Measurements from ENCODE around the gene CCAR1.
"Not testable (repeated sequence)": the region's sequence is repeated elsewhere in the genome, so short reads cannot be mapped to it uniquely, and the experiment has no call there.

CCAR1 gene, protein sequence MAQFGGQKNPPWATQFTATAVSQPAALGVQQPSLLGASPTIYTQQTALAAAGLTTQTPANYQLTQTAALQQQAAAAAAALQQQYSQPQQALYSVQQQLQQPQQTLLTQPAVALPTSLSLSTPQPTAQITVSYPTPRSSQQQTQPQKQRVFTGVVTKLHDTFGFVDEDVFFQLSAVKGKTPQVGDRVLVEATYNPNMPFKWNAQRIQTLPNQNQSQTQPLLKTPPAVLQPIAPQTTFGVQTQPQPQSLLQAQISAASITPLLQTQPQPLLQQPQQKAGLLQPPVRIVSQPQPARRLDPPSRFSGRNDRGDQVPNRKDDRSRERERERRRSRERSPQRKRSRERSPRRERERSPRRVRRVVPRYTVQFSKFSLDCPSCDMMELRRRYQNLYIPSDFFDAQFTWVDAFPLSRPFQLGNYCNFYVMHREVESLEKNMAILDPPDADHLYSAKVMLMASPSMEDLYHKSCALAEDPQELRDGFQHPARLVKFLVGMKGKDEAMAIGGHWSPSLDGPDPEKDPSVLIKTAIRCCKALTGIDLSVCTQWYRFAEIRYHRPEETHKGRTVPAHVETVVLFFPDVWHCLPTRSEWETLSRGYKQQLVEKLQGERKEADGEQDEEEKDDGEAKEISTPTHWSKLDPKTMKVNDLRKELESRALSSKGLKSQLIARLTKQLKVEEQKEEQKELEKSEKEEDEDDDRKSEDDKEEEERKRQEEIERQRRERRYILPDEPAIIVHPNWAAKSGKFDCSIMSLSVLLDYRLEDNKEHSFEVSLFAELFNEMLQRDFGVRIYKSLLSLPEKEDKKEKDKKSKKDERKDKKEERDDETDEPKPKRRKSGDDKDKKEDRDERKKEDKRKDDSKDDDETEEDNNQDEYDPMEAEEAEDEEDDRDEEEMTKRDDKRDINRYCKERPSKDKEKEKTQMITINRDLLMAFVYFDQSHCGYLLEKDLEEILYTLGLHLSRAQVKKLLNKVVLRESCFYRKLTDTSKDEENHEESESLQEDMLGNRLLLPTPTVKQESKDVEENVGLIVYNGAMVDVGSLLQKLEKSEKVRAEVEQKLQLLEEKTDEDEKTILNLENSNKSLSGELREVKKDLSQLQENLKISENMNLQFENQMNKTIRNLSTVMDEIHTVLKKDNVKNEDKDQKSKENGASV

DNA sequence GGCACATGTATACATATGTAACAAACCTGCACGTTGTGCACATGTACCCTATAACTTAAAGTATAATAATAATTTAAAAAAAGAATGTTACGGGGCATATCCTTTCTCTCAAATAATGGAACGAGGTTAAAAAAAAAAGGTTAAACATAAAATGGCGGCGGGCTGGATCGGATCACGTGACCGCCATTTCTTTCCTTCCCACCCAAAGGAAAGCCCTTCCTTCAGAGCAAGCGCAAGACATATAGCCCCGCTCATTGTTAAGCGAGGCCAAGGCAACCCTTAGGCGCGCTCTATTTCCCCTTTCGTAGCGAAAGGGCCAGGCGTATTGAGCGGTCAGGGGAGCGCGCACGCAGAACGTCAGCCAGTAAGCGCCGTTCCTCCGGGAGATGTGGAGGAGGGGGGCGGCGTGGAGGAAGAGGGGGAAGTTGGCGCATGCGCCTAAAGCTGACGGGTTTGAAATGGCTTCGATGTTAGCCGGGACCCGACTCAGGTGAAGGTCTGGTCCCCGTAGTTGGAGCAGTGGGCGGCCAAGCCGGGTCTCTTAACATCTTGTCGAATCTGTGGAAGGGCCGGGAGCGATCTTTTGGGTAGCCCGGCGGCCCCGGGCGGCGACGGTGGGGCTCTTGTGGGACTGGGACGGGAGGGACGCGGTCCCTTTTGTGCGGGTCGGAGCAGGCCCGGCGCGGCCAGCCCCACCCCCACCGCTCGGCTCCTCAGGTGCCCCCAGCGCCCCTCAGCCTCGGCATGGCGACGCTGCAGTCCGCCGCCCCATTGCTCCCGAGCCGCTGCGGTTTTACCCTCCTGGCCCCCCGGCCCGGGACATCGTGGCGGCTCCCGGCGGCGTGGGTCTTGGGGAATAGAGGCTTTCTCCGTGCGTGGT, at the start of gene CCAR1:
Gene CCAR1, plus strand, starts transcription at position 447 of the 880 bp plus-strand sequence. CDS start 1,266 bp downstream, outside the sequence.
- peak; percentile 99 for DNase-seq (ENCODE audit: low spot score)

DNA sequence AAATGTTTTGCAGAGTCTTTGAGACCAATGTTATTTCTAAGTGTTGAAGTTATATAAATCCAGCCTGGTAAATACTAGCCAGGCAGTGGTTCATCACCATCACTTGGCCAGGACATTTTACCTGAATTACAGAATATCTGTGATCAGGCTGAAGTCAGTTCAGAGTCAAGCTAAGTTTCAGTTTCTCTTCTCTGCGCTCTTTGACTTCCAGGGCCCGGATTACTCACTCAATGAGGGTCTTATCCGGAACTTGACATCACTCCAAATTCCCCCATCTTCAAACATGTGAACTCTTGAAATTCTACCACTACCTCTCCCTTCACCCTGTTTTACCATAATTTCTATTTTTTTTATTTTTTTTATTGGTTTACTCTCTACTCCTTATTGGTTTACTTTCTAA, 36.6 kb upstream of the CCAR1 start:
- no peak for DNase-seq (ENCODE audit: low spot score)

DNA sequence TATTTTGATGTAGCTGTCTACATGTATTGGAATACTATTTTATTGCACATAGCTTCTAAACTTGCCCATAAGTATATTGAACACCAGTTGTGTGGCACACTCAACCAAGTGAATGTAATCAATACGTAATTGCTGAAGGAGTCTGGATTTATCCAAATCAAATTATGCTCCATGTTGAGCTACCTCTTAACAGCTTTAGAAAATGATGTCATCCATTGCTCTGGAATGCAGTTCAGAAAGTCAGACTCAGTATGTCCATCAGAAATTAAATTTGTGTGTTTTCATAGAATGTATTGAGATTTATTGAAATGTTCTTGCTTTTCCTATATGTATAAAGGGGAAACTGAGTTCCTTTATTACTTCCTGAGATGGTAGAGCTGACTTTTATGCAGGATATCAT, 25.0 kb upstream of the CCAR1 start:
- DNase-seq (ENCODE audit: low spot score), result no peak

DNA sequence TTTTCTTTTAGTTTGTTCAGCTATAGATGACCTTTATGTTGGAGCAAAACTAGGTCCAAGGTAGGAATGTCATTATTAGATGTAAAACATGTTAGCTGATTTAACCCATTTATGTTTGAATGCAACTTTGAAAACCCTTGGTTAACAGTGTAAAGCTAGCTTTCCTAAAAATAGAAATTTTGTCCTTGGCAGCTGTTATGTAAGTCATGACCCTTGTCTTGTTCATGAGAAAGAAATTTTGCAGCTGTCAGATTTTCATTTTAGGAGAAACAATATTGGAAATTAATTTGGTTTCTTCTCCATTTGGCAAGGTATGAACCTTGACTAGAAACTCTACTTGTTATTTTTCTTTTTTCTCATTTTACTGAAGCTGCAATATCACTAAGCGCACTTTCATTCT, 23.9 kb upstream of the CCAR1 start:
- DNase-seq (ENCODE audit: low spot score), result no peak

DNA sequence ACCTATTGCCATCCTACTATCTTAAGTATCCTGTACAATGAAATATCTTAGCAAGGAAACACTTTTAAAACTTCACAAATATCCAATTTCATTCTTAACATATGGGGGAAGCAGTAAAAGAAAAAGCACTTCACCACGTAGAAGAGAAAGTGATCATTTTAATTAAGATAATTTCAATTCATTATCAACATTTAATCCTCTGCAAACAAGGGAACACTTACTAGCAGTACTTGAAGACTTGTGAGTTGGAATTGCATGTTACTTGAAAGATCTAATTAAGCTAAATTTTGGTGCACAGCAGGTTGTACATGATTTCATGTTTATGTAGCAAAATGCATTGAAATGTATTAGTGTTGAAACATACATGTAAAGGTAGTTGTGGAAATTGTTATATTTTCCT, 20.8 kb upstream of the CCAR1 start:
- no peak for DNase-seq (ENCODE audit: low spot score)

DNA sequence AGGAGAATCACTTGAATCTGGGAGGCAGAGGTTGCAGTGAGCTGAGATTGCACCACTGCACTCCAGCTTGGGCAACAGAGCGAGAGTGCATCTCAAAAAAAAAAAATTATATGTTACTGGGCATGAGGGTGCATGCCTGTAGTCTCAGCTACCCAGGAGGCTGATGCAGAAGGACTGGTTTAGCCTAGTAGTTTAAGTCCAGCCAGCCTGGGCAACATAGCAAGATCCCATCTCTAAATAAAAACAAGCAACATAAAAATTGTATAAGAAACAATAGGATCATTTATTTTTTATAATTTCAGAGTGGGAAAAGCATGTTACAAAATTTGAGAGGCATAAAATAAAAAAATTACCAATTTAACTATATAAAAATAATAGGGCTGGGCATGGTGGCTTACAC, 15.5 kb upstream of the CCAR1 start:
- no peak for DNase-seq (ENCODE audit: low spot score)

DNA sequence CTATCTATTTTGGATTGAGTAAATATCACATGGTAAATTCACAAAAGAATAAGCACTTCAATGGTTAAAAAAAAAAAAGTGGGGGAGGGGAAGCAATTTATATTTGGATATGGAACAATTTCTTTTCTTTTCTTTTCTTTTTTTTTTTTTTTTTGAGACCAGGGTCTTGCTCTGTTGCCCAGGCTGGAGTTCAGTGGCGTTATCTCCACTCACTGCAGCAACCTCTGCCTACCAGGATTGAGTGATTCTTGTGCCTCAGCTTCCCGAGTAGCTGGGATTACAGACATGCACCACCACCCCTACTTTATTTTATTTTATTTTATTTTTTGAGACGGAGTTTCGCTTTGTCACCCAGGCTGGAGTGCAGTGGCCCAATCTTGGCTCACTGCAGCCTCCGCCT, 12.1 kb upstream of the CCAR1 start:
- DNase-seq (ENCODE audit: low spot score), result not testable (repeated sequence)

DNA sequence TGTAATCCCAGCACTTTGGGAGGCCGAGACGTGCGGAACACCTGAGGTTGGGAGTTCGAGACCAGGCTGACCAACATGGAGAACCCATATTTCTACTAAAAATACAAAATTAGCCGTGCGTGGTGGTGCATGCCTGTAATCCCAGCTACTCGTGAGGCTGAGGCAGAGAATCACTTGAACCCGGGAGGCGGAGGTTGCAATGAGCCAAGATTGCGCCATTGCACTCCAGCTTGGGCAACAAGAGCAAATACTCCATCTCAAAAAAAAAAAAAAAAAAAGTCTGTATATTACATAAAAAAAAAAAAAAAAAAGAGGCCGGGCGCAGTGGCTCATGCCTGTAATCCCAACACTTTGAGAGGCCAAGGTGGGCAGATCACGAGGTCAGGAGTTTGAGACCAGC, 8.0 kb upstream of the CCAR1 start:
- not testable (repeated sequence) for DNase-seq (ENCODE audit: low spot score)

DNA sequence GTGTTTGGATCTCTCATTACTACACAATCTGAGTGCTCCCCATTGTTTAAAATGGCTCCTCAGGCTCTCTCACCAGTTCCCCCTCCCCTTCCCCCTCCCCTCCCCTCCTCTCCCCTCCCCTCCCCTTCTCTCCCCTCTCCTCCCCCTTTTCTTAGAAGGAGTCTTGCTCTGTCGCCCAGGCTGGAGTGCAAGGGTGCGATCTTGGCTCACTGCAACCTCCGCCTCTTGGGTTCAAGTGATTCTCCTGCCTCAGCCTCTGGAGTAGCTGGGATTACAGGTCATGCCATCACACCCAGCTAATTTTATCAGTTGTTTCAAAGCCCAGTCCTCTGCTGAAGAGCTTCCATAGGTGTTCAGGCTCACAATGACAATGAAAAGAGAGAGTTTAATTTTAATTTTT, 3.6 kb upstream of the CCAR1 start:
- no peak for DNase-seq (ENCODE audit: low spot score)

DNA sequence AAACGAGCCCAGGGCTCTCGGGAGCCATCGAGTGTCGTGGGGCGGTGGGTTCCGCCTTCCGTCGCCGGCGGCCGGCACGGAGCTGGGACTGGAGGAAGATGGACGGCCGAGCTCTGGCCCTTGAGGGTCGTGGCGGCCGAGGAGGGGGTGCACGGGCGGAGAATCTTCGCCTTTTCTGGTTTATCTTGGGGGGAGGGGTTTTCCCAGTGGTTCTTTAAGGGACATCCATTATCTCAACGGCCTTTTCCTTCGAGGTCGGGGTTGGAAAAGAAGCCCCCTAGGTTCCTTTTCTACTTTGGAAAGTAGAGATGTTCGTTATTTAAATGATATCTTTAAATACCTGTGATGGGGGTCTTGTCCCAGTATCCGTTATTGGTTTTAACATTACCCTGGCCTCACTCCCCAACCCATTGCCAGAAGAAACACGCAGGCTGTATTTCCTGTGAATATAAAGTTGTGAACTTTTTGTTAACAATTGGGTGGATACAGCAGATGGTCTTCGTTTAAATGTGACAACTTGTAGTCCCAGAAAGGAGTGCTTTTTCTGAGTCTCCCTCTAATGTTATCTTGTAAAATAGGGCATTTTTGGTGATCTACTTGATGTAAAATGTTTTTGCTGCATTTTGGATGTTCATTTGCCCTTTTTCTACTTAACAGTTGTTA, 765 bp downstream of the CCAR1 start:
- DNase-seq (ENCODE audit: low spot score), result peak; percentile 21

DNA sequence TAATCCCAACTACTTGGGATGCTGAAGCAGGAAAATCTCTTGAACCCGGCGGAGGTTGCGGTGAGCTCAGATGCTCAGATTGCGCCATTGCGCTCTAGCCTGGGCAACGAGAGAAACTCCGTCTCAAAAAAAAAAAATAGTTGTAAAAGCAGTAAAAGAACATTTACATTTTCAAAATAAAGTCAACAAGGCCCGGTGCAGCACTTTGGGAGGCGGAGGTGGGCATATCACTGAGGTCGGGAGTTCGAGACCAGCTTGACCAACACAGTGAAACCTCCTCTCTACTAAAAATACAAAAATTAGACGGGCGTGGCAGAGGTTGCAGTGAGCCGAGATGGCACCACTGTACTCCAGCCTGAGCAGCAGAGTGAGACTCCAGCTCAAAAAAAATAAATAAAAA, 4.0 kb downstream of the CCAR1 start:
- no peak for DNase-seq (ENCODE audit: low spot score)

DNA sequence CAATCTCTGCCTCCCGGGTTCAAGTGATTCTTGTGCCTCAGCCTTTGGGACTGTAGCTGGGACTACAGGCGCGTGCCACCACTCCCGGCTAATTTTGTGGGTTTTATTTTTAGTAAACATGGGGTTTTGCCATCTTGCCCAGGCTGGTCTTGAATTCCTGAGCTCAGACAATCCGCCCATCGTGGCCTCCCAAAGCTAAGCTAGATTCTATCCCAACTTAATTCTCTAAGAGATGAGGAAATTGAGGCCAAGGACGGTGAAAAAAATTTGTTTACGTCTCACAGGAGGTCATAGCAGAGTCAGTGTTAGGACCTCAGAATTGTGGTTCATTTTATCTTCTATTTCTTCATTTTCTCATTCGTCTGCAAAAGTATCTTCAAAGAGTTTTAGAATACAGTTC, 6.1 kb downstream of the CCAR1 start:
- no peak for DNase-seq (ENCODE audit: low spot score)

DNA sequence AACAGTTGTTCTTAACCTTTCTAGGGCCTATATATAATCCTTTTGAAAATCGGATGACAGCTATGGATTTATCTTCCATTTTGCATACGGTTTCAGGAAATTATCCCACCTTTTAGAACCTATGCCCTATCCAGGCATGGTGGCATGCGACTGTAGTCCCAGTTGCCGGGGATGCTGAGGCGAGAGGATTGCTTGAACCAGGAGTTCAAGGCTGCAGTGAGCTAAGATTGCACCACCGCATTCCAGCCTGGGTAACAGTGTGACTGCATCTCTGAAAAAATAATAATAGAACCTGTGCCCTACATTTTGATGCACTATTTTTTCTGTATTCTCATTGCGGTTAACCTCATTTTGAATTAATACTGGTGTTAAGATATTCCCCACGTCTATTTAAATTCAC, 11.6 kb downstream of the CCAR1 start:
- no peak for DNase-seq (ENCODE audit: low spot score)

DNA sequence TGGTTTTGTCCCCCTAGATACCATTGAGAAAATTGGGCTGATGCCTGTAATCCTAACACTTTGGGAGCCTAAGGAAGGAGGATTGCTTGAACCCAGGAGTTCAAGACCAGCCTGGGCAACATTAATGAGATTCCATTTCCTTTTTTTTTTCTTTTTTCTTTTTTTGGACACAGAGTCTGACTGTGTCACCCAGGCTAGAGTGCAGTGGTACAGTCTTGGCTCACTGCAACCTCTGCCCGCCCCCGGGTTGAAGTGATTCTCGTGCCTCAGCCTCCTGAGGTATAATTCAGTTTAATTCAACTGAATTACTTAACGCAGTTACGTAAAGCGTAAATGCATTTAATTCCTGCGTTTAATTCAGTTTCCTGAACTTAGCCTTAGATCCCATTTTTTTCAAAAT, 13.3 kb downstream of the CCAR1 start:
- no peak for DNase-seq (ENCODE audit: low spot score)

DNA sequence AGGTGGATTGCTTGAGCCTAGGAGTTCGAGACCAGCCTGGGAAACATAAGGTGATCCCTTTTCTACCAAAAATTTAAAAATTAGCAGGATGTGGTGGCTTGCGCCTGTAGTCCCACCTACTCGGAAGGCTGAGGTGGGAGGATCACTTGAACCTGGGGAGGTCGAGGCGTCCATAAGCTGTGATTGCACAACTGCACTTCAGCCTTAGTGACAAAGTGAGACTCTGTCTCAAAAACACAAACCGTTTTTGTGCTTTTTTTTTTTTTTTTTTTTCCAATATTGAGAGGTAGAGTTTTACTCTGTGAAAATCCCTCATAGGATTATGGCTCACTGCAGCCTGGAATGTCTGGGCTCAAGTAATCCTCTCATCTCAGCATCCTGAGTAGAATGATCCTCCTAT, 14.1 kb downstream of the CCAR1 start:
- no peak for DNase-seq (ENCODE audit: low spot score)

DNA sequence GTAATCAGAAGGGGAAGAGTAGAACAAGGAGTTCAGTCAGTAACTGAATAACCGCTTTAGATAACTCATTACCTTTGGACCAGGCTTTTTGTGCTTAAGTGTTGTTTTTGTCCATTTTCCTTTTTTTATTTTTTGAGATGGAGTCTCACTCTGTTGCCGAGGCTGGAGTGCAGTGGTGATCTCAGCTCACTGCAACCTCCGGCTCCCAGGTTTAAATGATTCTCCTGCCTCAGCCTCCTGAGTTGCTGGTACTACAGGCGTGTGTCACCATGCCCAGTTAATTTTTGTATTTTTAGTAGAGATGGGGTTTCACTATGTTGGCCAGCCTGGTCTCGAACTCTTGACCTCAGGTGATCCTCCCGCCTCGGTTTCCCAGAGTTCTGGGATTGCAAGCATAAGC, 14.7 kb downstream of the CCAR1 start:
- DNase-seq (ENCODE audit: low spot score), result not testable (repeated sequence)

DNA sequence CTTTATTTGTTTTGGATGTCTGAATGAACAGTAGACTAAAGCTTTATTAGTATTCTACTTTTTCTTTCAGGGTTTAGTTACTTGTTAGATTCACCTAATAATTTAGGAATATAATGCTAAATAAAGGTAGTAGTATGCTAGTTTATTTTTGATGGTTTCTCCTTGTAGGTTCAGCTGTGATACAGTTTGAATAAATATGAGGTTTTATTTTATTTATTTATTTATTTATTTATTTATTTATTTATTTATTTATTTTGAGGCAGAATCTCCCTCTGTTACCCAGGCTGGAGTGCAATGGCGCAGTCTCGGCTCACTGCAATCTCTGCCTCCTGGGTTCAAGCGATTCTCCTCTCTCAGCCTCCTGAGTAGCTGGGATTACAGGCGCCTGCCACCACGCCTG, 19.6 kb downstream of the CCAR1 start:
- DNase-seq (ENCODE audit: low spot score), result not testable (repeated sequence)

DNA sequence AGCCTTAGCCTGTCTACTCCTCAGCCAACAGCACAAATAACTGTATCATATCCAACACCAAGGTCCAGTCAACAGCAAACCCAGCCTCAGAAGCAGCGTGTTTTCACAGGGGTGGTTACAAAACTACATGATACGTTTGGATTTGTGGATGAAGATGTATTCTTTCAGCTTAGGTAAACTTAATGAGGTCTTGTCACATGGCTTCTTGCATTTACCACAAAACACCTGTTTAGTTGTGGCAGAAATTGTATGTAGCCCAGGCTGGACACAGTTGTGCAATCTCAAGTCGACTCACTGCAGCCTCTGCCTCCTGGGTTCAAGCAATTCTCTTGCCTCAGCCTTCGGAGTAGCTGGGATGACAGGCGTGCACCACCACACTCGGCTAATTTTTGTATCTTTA, 21.4 kb downstream of the CCAR1 start:
- no peak for DNase-seq (ENCODE audit: low spot score)

DNA sequence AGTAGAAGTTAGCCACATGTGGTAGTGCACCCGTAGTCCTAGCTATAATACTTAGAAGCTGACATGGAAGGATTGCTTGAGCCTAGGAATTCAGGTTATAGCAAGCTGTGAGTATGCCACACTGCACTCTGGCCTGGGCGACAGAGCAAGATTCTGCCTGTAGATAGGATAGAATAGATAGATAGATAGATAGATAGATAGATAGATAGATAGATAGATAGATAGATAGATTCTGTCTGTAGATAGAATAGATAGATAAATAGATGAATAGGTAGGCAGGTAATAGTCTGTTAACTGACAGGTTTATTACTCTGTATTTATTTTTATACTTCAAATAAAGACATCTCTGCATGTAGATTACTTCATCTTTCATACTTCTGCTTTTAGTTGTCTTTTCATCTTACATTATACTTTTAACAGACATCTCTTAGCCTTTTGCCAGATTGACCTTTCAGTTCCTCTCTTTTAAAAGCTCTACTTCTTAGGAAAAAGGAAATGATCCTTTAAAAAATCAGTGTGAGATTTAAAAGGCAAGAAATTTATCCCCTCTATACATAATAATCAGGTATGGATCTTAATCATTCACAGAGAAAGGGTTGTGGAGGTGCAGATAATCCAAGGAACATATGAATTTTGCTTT, 31.8 kb downstream of the CCAR1 start:
- DNase-seq (ENCODE audit: low spot score), result no peak

DNA sequence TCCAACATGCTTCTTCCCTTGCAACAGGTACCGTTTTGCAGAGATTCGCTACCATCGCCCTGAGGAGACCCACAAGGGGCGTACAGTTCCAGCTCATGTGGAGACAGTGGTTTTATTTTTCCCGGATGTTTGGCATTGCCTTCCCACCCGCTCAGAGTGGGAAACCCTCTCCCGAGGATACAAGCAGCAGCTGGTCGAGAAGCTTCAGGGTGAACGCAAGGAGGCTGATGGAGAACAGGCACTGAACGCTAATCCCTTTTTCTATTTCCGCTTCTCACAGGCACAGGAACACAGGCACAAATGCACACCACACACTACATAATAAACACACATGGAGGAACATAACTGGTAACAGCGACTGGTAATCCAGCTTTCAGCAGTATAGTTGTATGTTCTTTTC, 35.2 kb downstream of the CCAR1 start:
- DNase-seq (ENCODE audit: low spot score), result no peak

DNA sequence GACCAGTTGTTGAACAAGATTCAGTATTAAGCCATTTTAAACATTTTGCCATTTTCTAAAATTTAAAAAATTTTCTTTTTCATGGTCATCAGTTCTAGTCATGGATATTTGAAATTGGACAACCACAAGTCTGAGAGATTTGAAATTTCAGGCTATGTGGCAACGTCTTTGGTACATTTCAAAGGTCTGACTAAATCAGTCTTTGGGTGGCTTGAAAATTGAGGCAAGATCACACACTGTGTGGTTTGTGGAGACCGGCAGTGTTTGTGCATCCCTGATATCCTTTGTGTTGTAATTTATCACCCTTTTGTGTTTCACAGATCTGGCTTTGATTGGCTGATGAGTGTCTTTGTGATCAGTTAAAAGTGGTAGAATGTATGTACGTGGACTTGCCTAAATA, 35.7 kb downstream of the CCAR1 start:
- DNase-seq (ENCODE audit: low spot score), result no peak
